HEK293T (cell line): ENCODE data around the gene PCDHGC4.

Source experiments
- ARNT ChIP-seq: fragments of 450-650 bp; IDR thresholded peaks from 2 replicates; pipeline ENCODE4 v1.6.1; 2017; ENCODE audit warnings: mild to moderate bottlenecking
- BHLHE40 ChIP-seq: fragments of 450-650 bp; IDR thresholded peaks from 2 replicates; pipeline ENCODE4 v1.6.1; 2016; ENCODE audit warnings: mild to moderate bottlenecking, moderate library complexity, borderline replicate concordance
- CTBP1 ChIP-seq: fragments of 450-650 bp; IDR thresholded peaks from 2 replicates; pipeline ENCODE4 v1.6.1; 2016; ENCODE audit warnings: borderline replicate concordance
- ELF4 ChIP-seq: fragments of 450-650 bp; IDR thresholded peaks from 2 replicates; pipeline ENCODE4 v1.6.1; 2017; ENCODE audit warnings: antibody characterized with exemption
- FOXM1 ChIP-seq: fragments of 450-650 bp; IDR thresholded peaks from 2 replicates; pipeline ENCODE4 v1.6.1; 2017; ENCODE audit warnings: mild to moderate bottlenecking, borderline replicate concordance
- LEF1 ChIP-seq: fragments of 450-650 bp; IDR thresholded peaks from 2 replicates; pipeline ENCODE4 v1.6.1; 2017; ENCODE audit warnings: mild to moderate bottlenecking, borderline replicate concordance
- SP1 ChIP-seq: fragments of 450-650 bp; IDR thresholded peaks from 2 replicates; pipeline ENCODE4 v1.6.1; 2017
- SUZ12 ChIP-seq: fragments of 450-650 bp; IDR thresholded peaks from 2 replicates; pipeline ENCODE4 v1.6.1; 2016; ENCODE audit warnings: mild to moderate bottlenecking
- TARDBP ChIP-seq: fragments of 450-650 bp; IDR thresholded peaks from 2 replicates; pipeline ENCODE4 v1.6.1; 2016
- ZNF384 ChIP-seq: fragments of 450-650 bp; IDR thresholded peaks from 2 replicates; pipeline ENCODE4 v1.6.1; 2016

- no peak for TF ChIP-seq BHLHE40
- TF ChIP-seq TARDBP: no peak
- TF ChIP-seq ARNT: no peak
- TF ChIP-seq SUZ12: no peak
- no peak for TF ChIP-seq SP1
- no peak for TF ChIP-seq CTBP1
- no peak for TF ChIP-seq FOXM1
- no peak for TF ChIP-seq LEF1
- TF ChIP-seq ELF4: no peak
- TF ChIP-seq ZNF384: no peak
Measured at GRCh38 chr5:141508440-141508797, 23.6 kb downstream of the PCDHGC4 start.
